GM12878 (cell line): ENCODE results near the gene NEAT1. TPM values are rescaled to one million over a fixed set of nuclear protein-coding genes. Genes with fewer than 3 reads are reported as not detected.

Experiments used
- ATAC-seq: fragments of 200-7000 bp; cut with Tn5 transposase; 3 replicates; pipeline ENCODE4 v1.9.1; 2020; ENCODE audit warnings: mild to moderate bottlenecking, moderate library complexity
- BruUV-seq: library from RNA; stranded (reverse); fragments of 400-500 nt; replicated peaks from 2 replicates; lab custom pipeline; 2021; lab: Mats Ljungman, UMichigan
- CTCF ChIA-PET: fragments of 300-600 bp; sonication (Branson Sonifier 250); formaldehyde crosslinking; extraction: SDS; loops from one replicate; lab custom pipeline; 2021; ENCODE audit warnings: inconsistent platforms; lab: Yijun Ruan, JAX
- POLR2A ChIA-PET: fragments of 350-600 bp; formaldehyde crosslinking; extraction: SDS; loops from one replicate; lab custom pipeline; 2021; ENCODE audit warnings: inconsistent platforms; lab: Charles Lee
- RAD21 ChIA-PET: fragments of 300-600 bp; sonication (Branson Sonifier 250); formaldehyde crosslinking; loops from one replicate; lab custom pipeline; 2023; ENCODE audit warnings: antibody characterized with exemption; ENCODE audit not compliant: unreplicated experiment; lab: Charles Lee
- SMC1A ChIA-PET: fragments of 300-600 bp; sonication (Branson Sonifier 250); formaldehyde crosslinking; loops from one replicate; lab custom pipeline; 2023; ENCODE audit not compliant: unreplicated experiment, uncharacterized antibody; lab: Charles Lee
- DNase-seq: peaks from one replicate; pipeline ENCODE4 v3.0.0-alpha.2; 2011; ENCODE audit warnings: low read depth, low spot score
- FAIRE-seq: peaks from 3 replicates; lab custom pipeline; 2011; peaks lifted over from hg19 to GRCh38; lab: Jason Lieb, UNC
- H2AFZ ChIP-seq: 2 replicates; pipeline ENCODE4 v1.6.0; 2011; ENCODE audit warnings: low read depth, low read length, control low read depth; ENCODE audit not compliant: control insufficient read depth
- H3K27ac ChIP-seq: 2 replicates; pipeline ENCODE4 v1.5.1; 2011; ENCODE audit warnings: control low read depth; ENCODE audit not compliant: control insufficient read depth, insufficient read depth
- H3K27me3 ChIP-seq, 2 experiments: replicated peaks in 1 of 2; 2 replicates each; pipeline versions ENCODE4 v1.6.0 to v1.6.1; 2011; ENCODE audit warnings: low read length in 1 of 2; ENCODE audit not compliant: control insufficient read depth in 2 of 2, insufficient read depth in 2 of 2
- H3K36me3 ChIP-seq, 2 experiments: 2 replicates each; pipeline ENCODE4 v1.5.1; 2011; ENCODE audit warnings: low read length in 1 of 2; ENCODE audit not compliant: control insufficient read depth in 2 of 2, insufficient read depth in 2 of 2
- H3K4me1 ChIP-seq: 2 replicates; pipeline ENCODE4 v1.6.1; 2011; ENCODE audit warnings: mild to moderate bottlenecking, low read length, moderate library complexity, mixed read lengths; ENCODE audit not compliant: control insufficient read depth, insufficient read depth
- H3K4me2 ChIP-seq: 2 replicates; pipeline ENCODE4 v1.6.0; 2011; ENCODE audit warnings: control low read depth; ENCODE audit not compliant: control insufficient read depth, insufficient read depth
- H3K4me3 ChIP-seq: fragments of 200-600 bp; sonication (generic); 2 replicates; pipeline ENCODE4 v1.5.1; 2016
- H3K79me2 ChIP-seq: 2 replicates; pipeline ENCODE4 v1.6.0; 2011; ENCODE audit warnings: low read length; ENCODE audit not compliant: control insufficient read depth, insufficient read depth
- H3K9ac ChIP-seq: 2 replicates; pipeline ENCODE4 v1.8.0; 2011; ENCODE audit warnings: low read length, control low read depth, mixed read lengths; ENCODE audit not compliant: control insufficient read depth, insufficient read depth
- H3K9me3 ChIP-seq: replicated peaks from 3 replicates; pipeline ENCODE4 v1.5.1; 2011; ENCODE audit warnings: mild to moderate bottlenecking, low read length; ENCODE audit not compliant: control insufficient read depth, insufficient read depth
- H4K20me1 ChIP-seq: 2 replicates; pipeline ENCODE4 v1.6.0; 2011; ENCODE audit not compliant: control insufficient read depth, insufficient read depth
- BHLHE40 ChIP-seq, 2 experiments: fragments of 450-650 bp in 1 of 2; IDR thresholded peaks; 2 replicates each; pipeline ENCODE4 v1.6.1; 2011 to 2017; ENCODE audit warnings: low read depth in 2 of 2, borderline replicate concordance in 1 of 2, improper control_type of control experiment in 1 of 2, low read length in 1 of 2, mild to moderate bottlenecking in 1 of 2
- MAX ChIP-seq: IDR thresholded peaks from 2 replicates; pipeline ENCODE4 v1.6.1; 2012; ENCODE audit warnings: low read depth, low read length, improper control_type of control experiment
- MXI1 ChIP-seq: fragments of 150-350 bp; IDR thresholded peaks from 2 replicates; pipeline ENCODE4 v1.6.1; 2011; ENCODE audit warnings: low read depth, mild to moderate bottlenecking, inconsistent platforms, low read length, improper control_type of control experiment
- POLR2A ChIP-seq: IDR thresholded peaks from 2 replicates; pipeline ENCODE4 v1.6.1; 2011; ENCODE audit warnings: low read depth, mild to moderate bottlenecking, low read length
- SMAD5 ChIP-seq: IDR thresholded peaks from 2 replicates; pipeline ENCODE4 v1.6.1; 2016; ENCODE audit warnings: antibody characterized with exemption, low read depth
- ZNF217 ChIP-seq: fragments of 450-650 bp; IDR thresholded peaks from 2 replicates; pipeline ENCODE4 v1.6.1; 2017; ENCODE audit warnings: antibody characterized with exemption, mild to moderate bottlenecking
- WGBS: methylation state at CpG from one replicate; pipeline ENCODE4 v1.1.6; 2016; ENCODE audit warnings: low lambda C conversion rate; ENCODE audit not compliant: insufficient replicate concordance, insufficient coverage; ENCODE audit errors: missing lambda C conversion rate; 5-methylcytosine and 5-hydroxymethylcytosine counted together
- in situ Hi-C: fragments of 300-500 bp; cut with MboI; formaldehyde crosslinking; loops from 9 replicates; pipeline ENCODE4 v1.14.3; 2018; ENCODE audit warnings: mixed read lengths
- intact Hi-C: fragments of 100-400 bp; cut with micrococcal nuclease; formaldehyde crosslinking; loops from one replicate; pipeline ENCODE4 v1.14.2; 2022; ENCODE audit not compliant: unreplicated experiment
- polyA plus RNA-seq, 11 experiments: library from polyadenylated mRNA; depleted of rRNA in 4 of 11; unstranded in 6 of 11; stranded (reverse) in 5 of 11; fragments of >200 nt; fragmentation: Nextera tagmentation in 4 of 11; fragmentation: Illumina TruSeq in 1 of 11; extraction: Ambion mirVana in 4 of 11; extraction: Trizol in 1 of 11; gene quantifications; 1 replicate in 1 of 11; 2 replicates in 10 of 11; pipeline versions ENCODE4 v1.2.1 to v1.2.3, GENCODE V29; 2011 to 2016; ENCODE audit warnings: inconsistent platforms in 2 of 11, missing spikeins in 2 of 11, low read depth in 1 of 11
- total RNA-seq, 4 experiments: library from RNA; depleted of rRNA in 3 of 4; stranded (reverse); fragments of >200 nt in 3 of 4; fragmentation: Illumina TruSeq in 1 of 4; extraction: Trizol in 1 of 4; gene quantifications; 2 replicates each; pipeline versions ENCODE4 v1.2.1 to v1.2.3, GENCODE V29; 2013 to 2021
- TF ChIP-seq, protein P1 (sequence below), 3 experiments: IDR thresholded peaks in 2 of 3; conservative IDR thresholded peaks in 1 of 3; 2 replicates each; pipeline ENCODE4 v1.5.1; 2011; ENCODE audit warnings: low read depth in 3 of 3, low read length in 3 of 3, mild to moderate bottlenecking in 3 of 3, control low read depth in 2 of 3, moderate library complexity in 2 of 3, inconsistent platforms in 1 of 3, mixed read lengths in 1 of 3; ENCODE audit not compliant: control insufficient read depth in 2 of 3, insufficient read depth in 1 of 3; ENCODE audit errors: extremely low read depth in 1 of 3

Gene NEAT1
- total and polyA plus RNA-seq, 10 of the 15 experiments (the other 5 are each of a cell fraction or from before 2014, with no cell fraction given), result 13.6 to 328 (median 69.4) TPM

DNA sequence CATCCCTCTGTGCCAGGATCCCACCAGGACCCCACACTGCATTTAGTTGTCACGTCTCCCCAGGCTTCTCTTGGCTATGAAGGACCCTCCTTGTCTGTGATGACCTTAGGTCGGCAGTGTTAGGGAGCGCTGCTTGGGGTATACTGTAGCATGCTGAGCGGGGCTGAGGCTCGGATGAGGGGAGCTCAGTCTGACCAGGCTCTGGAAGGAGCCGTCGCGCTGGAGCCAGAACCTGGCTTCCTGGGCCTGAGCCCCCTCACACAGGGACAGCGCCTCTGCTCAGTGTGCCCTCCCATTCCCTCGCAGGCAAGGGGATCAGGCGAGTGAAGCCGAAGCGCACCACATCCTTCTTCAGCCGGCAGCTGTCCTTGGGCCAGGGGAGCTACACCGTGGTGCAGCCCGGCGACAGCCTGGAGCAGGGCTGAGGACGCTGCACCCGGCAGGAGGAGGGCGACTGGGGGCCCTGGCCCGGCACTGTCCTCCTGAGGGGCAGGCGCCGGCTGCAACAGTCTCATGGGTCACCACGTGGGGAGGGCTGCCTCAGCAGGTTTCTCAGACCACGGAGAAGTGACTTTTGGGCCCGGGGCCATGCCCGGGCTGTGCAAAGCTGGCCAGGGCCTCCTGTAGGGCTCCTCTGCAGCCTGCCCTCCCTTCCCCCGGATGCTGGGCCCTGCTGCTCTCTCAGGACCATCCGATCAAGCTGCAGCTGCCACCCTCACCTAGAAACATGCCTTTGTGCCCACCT is 11.5 kb upstream of the NEAT1 start:
- Histone ChIP-seq H3K27ac (no peak overlapping the region), H3K79me2 (peaks cover 1% of the 10 kb centered on the region), H3K9ac (no peak overlapping the region), H3K27me3 (no peaks in the 10 kb centered on the region), H4K20me1 (no peaks in the 10 kb centered on the region), H3K4me3 (no peak overlapping the region), H3K36me3 (peaks cover 7 to 21% of the 10 kb centered on the region in 2 experiments), H3K9me3 (no peaks in the 10 kb centered on the region), H2AFZ (no peak overlapping the region), H3K4me1 (peaks cover 5% of the 10 kb centered on the region), H3K4me2 (no peak overlapping the region)
- DNase-seq (no peak), FAIRE-seq (no peak), ATAC-seq (no peak)
- TF ChIP-seq POLR2A (no peak), MXI1 (no peak), MAX (no peak), BHLHE40 (IDR thresholded peaks at IDR 0.05; ENCODE audit: borderline replicate concordance in 1 of 2, low read depth in 2 of 2, low read length in 1 of 2) (no peak), SMAD5 (no peak), ZNF217 (no peak)
- TF ChIP-seq, protein P1, sequence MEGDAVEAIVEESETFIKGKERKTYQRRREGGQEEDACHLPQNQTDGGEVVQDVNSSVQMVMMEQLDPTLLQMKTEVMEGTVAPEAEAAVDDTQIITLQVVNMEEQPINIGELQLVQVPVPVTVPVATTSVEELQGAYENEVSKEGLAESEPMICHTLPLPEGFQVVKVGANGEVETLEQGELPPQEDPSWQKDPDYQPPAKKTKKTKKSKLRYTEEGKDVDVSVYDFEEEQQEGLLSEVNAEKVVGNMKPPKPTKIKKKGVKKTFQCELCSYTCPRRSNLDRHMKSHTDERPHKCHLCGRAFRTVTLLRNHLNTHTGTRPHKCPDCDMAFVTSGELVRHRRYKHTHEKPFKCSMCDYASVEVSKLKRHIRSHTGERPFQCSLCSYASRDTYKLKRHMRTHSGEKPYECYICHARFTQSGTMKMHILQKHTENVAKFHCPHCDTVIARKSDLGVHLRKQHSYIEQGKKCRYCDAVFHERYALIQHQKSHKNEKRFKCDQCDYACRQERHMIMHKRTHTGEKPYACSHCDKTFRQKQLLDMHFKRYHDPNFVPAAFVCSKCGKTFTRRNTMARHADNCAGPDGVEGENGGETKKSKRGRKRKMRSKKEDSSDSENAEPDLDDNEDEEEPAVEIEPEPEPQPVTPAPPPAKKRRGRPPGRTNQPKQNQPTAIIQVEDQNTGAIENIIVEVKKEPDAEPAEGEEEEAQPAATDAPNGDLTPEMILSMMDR (IDR thresholded peaks at IDR 0.05 in 2 of 3, conservative IDR thresholded peaks at IDR 0.05 in 1 of 3; ENCODE audit: control insufficient read depth in 2 of 3, extremely low read depth in 1 of 3, insufficient read depth in 1 of 3, low read depth in 3 of 3, low read length in 3 of 3), result no peak
- ChIA-PET CTCF (interaction anchor here (0.6 to 15.3 kb wide), 2 partner anchors 54 to 58 kb away, joined by 7 to 362 read pairs; no protein-coding TSS in a partner anchor), POLR2A (no interaction called here), RAD21 (no interaction called here), SMC1A (interaction anchor here (1.1 to 1.2 kb wide), 2 partner anchors 31 to 43 kb away, joined by 3 read pairs; no protein-coding TSS in a partner anchor)
- WGBS, result 87% methylated on average over 29 of the region's 29 CpGs
- in situ Hi-C loops, result no loop called here
- no TSS peak for BruUV-seq
- intact Hi-C loops, result no loop called here
